Activated B cell treated with CpG ODN at 0.5 μM for 24 hours (primary cell): Measurements from ENCODE around the gene RABGAP1L. TPM values are rescaled to one million over a fixed set of nuclear protein-coding genes. Genes with fewer than 3 reads are reported as not detected.
"Not testable (repeated sequence)": the region's sequence is repeated elsewhere in the genome, so short reads cannot be mapped to it uniquely, and the experiment has no call there.

Experiments
- ATAC-seq: fragments of 200-7000 bp; cut with Tn5 transposase; one replicate; pipeline ENCODE4 v1.10.0; 2021; ENCODE audit warnings: low read depth, mild to moderate bottlenecking, moderate library complexity
- CTCF ChIA-PET: fragments of 350-600 bp; sonication (Branson Sonifier 250); formaldehyde crosslinking; loops from one replicate; lab custom pipeline; 2021; ENCODE audit warnings: antibody characterized with exemption; lab: Charles Lee
- POLR2A ChIA-PET: fragments of 350-600 bp; sonication (Branson Sonifier 250); formaldehyde crosslinking; loops from one replicate; lab custom pipeline; 2021; ENCODE audit warnings: antibody characterized with exemption; lab: Charles Lee
- DNase-seq: peaks from one replicate; pipeline ENCODE4 v3.0.0; 2022
- H3K27ac Mint-ChIP-seq: one replicate; pipeline ENCODE4 v1.8.0; 2020; ENCODE audit warnings: mixed read lengths
- H3K27me3 Mint-ChIP-seq: one replicate; pipeline ENCODE4 v1.8.0; 2021; ENCODE audit warnings: mixed read lengths
- H3K36me3 Mint-ChIP-seq: one replicate; pipeline ENCODE4 v1.8.0; 2021; ENCODE audit warnings: low read depth, mixed read lengths
- H3K4me1 Mint-ChIP-seq: one replicate; pipeline ENCODE4 v1.8.0; 2021; ENCODE audit warnings: mixed read lengths
- H3K4me3 Mint-ChIP-seq: one replicate; pipeline ENCODE4 v1.8.0; 2020; ENCODE audit warnings: mild to moderate bottlenecking, mixed read lengths
- H3K9me3 Mint-ChIP-seq: one replicate; pipeline ENCODE4 v1.8.0; 2020; ENCODE audit warnings: mixed read lengths
- CTCF ChIP-seq: fragments of 200-600 bp; IDR thresholded peaks from one replicate; pipeline ENCODE4 v1.8.0; 2022; ENCODE audit warnings: antibody characterized with exemption, mild to moderate bottlenecking
- intact Hi-C: fragments of 100-400 bp; cut with micrococcal nuclease; formaldehyde crosslinking; loops from one replicate; pipeline ENCODE4 v1.15.1; 2024
- total RNA-seq: library from RNA; stranded (reverse); gene quantifications from 2 replicates; pipeline ENCODE4 v1.2.3, GENCODE V29; 2022

Gene RABGAP1L
- total RNA-seq, 1 donor from 2014 or later = 126 TPM

DNA sequence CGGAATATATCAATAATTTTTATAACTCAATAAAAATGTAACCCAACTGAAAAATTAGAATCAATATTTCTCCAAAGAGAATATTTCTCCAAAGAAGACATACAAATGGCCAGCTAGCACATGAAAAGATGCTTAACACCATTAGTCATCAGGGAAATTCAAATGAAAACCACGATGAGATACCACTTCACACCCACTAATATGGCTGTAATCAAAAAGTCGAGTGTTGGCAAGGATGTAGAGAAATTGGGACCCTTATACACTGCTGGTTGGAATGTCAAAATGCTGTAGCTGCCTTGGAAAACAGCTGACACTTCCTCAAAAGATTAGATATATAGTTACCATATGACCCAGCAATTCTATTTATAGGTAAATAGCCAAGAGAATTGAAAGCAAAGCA is 421.5 kb downstream of the RABGAP1L start:
- ATAC-seq (no peak), DNase-seq (no peak)
- ChIA-PET CTCF (no interaction called here), POLR2A (no interaction called here)
- no peak overlapping the region for H3K27ac Mint-ChIP-seq
- no peaks in the 10 kb centered on the region for H3K27me3 Mint-ChIP-seq
- no peak for TF ChIP-seq CTCF
- intact Hi-C loops = no loop called here
- no peaks in the 10 kb centered on the region for H3K4me1 Mint-ChIP-seq
- H3K9me3 Mint-ChIP-seq = peaks cover 7% of the 10 kb centered on the region
- H3K36me3 Mint-ChIP-seq = peaks cover 26% of the 10 kb centered on the region
- no peak overlapping the region for H3K4me3 Mint-ChIP-seq

- POLR2A ChIA-PET = no interaction called here
- intact Hi-C loops = no loop called here
- Mint-ChIP-seq H3K27me3 (no peaks in the 10 kb centered on the region), H3K9me3 (peaks cover 2% of the 10 kb centered on the region), H3K4me3 (no peak overlapping the region), H3K27ac (no peak overlapping the region), H3K36me3 (peaks cover 34% of the 10 kb centered on the region), H3K4me1 (no peaks in the 10 kb centered on the region)
- DNase-seq (no peak), ATAC-seq (no peak)
- CTCF ChIA-PET = no interaction called here
- no peak for TF ChIP-seq CTCF
These were observed 424.0 kb downstream of the RABGAP1L start for GRCh38 chr1:174583316-174583715.

DNA sequence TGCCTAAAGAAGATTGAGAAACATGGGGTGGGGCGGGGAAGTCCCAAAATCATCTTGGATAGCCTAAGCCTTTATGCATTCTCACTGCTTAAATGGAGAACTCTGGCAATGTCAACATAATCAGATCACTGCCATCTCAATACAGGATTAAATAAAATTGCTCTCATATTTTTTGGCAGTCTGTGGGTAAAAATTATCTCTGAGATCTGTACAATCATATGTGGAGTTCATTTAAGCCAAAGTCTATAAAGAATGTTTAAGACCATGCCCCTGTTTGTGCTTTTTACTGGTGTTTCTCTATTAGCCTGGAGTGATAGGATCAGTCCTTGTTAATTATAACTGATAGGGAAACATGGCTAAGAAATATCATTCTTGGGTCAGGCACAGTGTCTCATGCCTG is 424.8 kb downstream of the RABGAP1L start:
- no peaks in the 10 kb centered on the region for H3K27me3 Mint-ChIP-seq
- CTCF ChIA-PET = no interaction called here
- ATAC-seq = no peak

GRCh38 chr1:174588618-174589017 is 429.3 kb downstream of the RABGAP1L start:
- CTCF ChIA-PET, POLR2A ChIA-PET, H3K4me3 Mint-ChIP-seq, DNase-seq, H3K4me1 Mint-ChIP-seq, ATAC-seq, intact Hi-C loops, H3K27me3 Mint-ChIP-seq, H3K27ac Mint-ChIP-seq: not testable (repeated sequence)
- Mint-ChIP-seq H3K36me3 (peaks cover 40% of the 10 kb centered on the region), H3K9me3 (peaks cover 10% of the 10 kb centered on the region)

More for the DNA sequence above, 424.8 kb downstream of the RABGAP1L start:
- no peak for DNase-seq
- H3K27ac Mint-ChIP-seq = no peak overlapping the region
- no peaks in the 10 kb centered on the region for H3K4me1 Mint-ChIP-seq
- peaks cover 5% of the 10 kb centered on the region for H3K9me3 Mint-ChIP-seq
- POLR2A ChIA-PET = no interaction called here
- TF ChIP-seq CTCF = no peak
- H3K4me3 Mint-ChIP-seq = no peak overlapping the region
- intact Hi-C loops = no loop called here
- peaks cover 39% of the 10 kb centered on the region for H3K36me3 Mint-ChIP-seq

GRCh38 chr1:174605198-174605597 is 445.9 kb downstream of the RABGAP1L start:
- DNase-seq = no peak
- peaks cover 6% of the 10 kb centered on the region for H3K9me3 Mint-ChIP-seq
- H3K27me3 Mint-ChIP-seq = no peaks in the 10 kb centered on the region
- no peak overlapping the region for H3K27ac Mint-ChIP-seq
- TF ChIP-seq CTCF = no peak
- H3K4me3 Mint-ChIP-seq = no peak overlapping the region
- ATAC-seq = no peak
- POLR2A ChIA-PET = interaction anchor here (0.6 to 0.7 kb wide), 2 partner anchors 164 to 1665 kb away, joined by 4 read pairs; no protein-coding TSS in a partner anchor
- H3K36me3 Mint-ChIP-seq = peaks cover 47% of the 10 kb centered on the region
- peaks cover 14% of the 10 kb centered on the region for H3K4me1 Mint-ChIP-seq
- intact Hi-C loops = no loop called here
- CTCF ChIA-PET = no interaction called here

DNA sequence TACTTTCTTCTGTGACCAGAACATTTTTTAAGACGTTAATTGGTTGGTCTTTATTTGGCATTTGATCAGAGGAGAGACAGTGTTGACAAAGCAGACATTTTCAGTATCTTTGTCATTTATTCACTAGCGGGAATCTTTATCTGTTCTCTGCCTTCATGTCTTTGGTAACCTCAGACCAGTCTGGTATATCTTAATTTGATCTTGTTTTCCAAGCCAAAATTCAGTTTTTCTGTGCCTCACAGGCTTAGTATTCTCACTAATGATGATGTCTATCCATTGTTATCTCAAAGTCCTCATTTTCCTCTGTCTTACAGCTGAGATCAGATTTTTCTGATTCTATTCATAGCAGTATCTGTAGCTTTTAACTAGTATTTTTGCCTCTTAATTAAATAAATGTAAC is 447.2 kb downstream of the RABGAP1L start:
- TF ChIP-seq CTCF = no peak
- Mint-ChIP-seq H3K4me3 (no peak overlapping the region), H3K4me1 (peaks cover 14% of the 10 kb centered on the region), H3K27me3 (no peaks in the 10 kb centered on the region), H3K9me3 (peaks cover 6% of the 10 kb centered on the region), H3K36me3 (peaks cover 39% of the 10 kb centered on the region), H3K27ac (no peak overlapping the region)
- intact Hi-C loops = no loop called here
- ChIA-PET POLR2A (no interaction called here), CTCF (no interaction called here)
- ATAC-seq (no peak), DNase-seq (no peak)

DNA sequence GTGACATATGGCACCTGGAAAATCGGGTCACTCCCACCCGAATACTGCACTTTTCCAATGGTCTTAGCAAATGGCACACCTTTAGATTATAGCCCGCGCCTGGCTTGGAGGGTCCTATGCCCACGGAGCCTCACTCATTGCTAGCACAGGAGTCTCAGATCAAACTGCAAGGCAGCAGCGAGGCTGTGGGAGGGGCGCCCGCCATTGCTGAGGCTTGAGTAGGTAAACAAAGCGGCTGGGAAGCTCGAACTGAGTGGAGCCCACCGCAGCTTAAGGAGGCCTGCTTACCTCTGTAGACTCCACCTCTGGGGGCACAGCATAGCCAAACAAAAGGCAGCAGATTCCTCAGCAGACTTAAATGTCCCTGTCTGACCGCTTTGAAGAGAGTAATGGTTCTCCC is 458.6 kb downstream of the RABGAP1L start:
- H3K27me3 Mint-ChIP-seq, H3K4me3 Mint-ChIP-seq, H3K4me1 Mint-ChIP-seq, intact Hi-C loops, ATAC-seq, DNase-seq, H3K27ac Mint-ChIP-seq, CTCF ChIA-PET, H3K9me3 Mint-ChIP-seq, POLR2A ChIA-PET: not testable (repeated sequence)
- peaks cover 35% of the 10 kb centered on the region for H3K36me3 Mint-ChIP-seq
